MCF 10A (cell line): ENCODE data around the gene FBN3. TPM values are rescaled to one million over a fixed set of nuclear protein-coding genes. Genes with fewer than 3 reads are reported as not detected.

Source experiments
- BruUV-seq: library from RNA; stranded (reverse); fragments of 400-500 nt; replicated peaks from 2 replicates; lab custom pipeline; 2021; lab: Mats Ljungman, UMichigan
- CTCF ChIA-PET: fragments of 300-600 bp; sonication (Branson Sonifier 250); formaldehyde crosslinking; extraction: SDS; loops from one replicate; lab custom pipeline; 2021; ENCODE audit warnings: antibody characterized with exemption, inconsistent platforms; lab: Yijun Ruan, JAX
- POLR2A ChIA-PET: fragments of 300-600, 350-650 bp; sonication (Branson Sonifier 250); formaldehyde crosslinking; extraction: SDS; loops from one replicate; lab custom pipeline; 2020; ENCODE audit warnings: antibody characterized with exemption, inconsistent platforms; lab: Yijun Ruan, JAX
- DNase-seq: peaks from one replicate; pipeline ENCODE4 v3.0.0-alpha.2; 2018; ENCODE audit not compliant: unreplicated experiment
- H3K27ac Mint-ChIP-seq: one replicate; pipeline ENCODE4 v1.8.0; 2022; ENCODE audit warnings: mild to moderate bottlenecking, low read depth, mixed read lengths; ENCODE audit not compliant: unreplicated experiment
- H3K27me3 Mint-ChIP-seq: one replicate; pipeline ENCODE4 v1.8.0; 2022; ENCODE audit warnings: mixed read lengths; ENCODE audit not compliant: insufficient read depth, unreplicated experiment
- H3K36me3 Mint-ChIP-seq: one replicate; pipeline ENCODE4 v1.8.0; 2022; ENCODE audit warnings: mild to moderate bottlenecking, moderate library complexity, mixed read lengths; ENCODE audit not compliant: insufficient read depth, unreplicated experiment
- H3K4me1 Mint-ChIP-seq: one replicate; pipeline ENCODE4 v1.8.0; 2022; ENCODE audit warnings: mixed read lengths; ENCODE audit not compliant: insufficient read depth, unreplicated experiment
- H3K4me3 Mint-ChIP-seq: one replicate; pipeline ENCODE4 v1.8.0; 2022; ENCODE audit warnings: mild to moderate bottlenecking, moderate library complexity, mixed read lengths; ENCODE audit not compliant: unreplicated experiment
- H3K9me3 Mint-ChIP-seq: one replicate; pipeline ENCODE4 v1.8.0; 2022; ENCODE audit warnings: mixed read lengths; ENCODE audit not compliant: unreplicated experiment
- CTCF ChIP-seq: fragments of 200-600 bp; IDR thresholded peaks from one replicate; pipeline ENCODE4 v1.8.0; 2022; ENCODE audit warnings: antibody characterized with exemption, mild to moderate bottlenecking; ENCODE audit not compliant: unreplicated experiment
- intact Hi-C: fragments of 100-400 bp; cut with micrococcal nuclease; formaldehyde crosslinking; loops from 2 replicates; pipeline ENCODE4 v1.14.1; 2022
- total RNA-seq: library from RNA; stranded (reverse); gene quantifications from 2 replicates; pipeline ENCODE4 v1.2.3, GENCODE V29; 2022

FBN3 gene
- total RNA-seq, 1 experiment from 2014 or later = not detected

DNA sequence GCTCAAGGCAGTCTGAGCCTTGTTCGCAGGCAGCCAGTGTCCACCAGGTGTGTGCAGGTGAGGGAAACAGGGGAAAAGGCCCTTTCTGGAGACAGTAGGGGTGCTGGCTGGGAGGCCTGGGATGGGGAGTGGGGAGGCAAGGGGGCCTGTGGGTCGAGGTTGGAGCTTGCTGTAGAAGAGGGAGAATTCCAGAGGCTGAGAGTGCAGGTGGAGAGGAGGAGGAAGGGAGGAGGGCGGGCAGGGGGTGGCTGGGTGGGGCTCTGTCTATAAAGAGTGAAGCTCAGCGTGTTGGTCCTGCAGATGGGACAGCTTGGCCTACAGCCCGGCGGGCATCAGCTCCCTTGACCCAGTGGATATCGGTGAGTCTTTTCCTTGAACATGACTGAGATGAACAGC, 96.9 kb downstream of the FBN3 start, which contains the start of gene CCL25:
Gene CCL25, plus strand, starts transcription at position 297 of the 396 bp plus-strand sequence. CDS start 290 bp downstream, outside the sequence.
- H3K36me3 Mint-ChIP-seq = no peaks in the 10 kb centered on the region
- CTCF ChIA-PET = interaction anchor here (0.6 to 0.8 kb wide), 2 partner anchors 9 to 247 kb away, joined by 3 read pairs; no protein-coding TSS in a partner anchor

DNA sequence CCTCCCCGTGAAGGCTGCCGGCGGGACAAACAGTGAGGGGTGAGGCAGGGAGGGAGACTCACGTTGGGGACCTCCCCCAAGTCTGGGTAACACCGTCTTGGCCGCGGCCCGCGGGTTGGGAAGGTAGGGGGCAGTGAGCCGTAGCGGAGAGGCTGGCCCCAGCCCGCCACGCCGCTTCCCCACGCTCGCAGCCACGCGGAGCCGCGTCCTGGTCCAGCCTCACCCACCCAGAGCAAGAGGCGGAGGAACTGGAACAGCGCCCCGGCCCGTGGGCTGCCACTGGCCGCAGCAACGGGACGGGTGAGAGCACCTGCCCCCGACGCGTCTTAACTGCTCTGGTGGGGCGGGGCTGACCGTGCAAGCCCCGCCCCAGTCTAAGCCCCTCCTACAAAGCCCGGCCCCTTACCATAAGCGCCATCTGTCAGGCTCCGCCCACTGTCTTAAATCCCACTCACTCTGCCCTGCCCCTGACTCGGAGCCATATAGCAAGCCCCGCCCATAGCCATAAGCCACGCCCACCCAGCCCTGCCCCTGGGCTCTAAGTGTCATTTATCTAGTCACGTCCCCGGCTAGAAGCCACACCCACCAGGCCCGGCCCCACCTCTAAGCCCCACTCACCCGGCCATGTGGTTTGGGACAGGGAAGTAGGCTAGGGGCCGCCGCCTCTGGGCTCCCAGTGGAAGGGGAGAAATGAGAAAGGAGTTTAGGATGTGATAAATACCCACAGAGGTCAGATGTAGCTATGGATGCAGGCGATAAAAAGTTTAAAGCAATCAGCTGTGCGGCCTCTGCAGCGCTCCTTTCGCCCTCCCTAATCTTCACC, 98.9 kb downstream of the FBN3 start:
- Mint-ChIP-seq H3K4me1 (no peaks in the 10 kb centered on the region), H3K9me3 (no peaks in the 10 kb centered on the region), H3K4me3 (no peak overlapping the region), H3K36me3 (no peaks in the 10 kb centered on the region), H3K27me3 (no peaks in the 10 kb centered on the region), H3K27ac (no peak overlapping the region)
- TF ChIP-seq CTCF = no peak
- intact Hi-C loops = no loop called here
- DNase-seq = peak; percentile 68
- POLR2A ChIA-PET = no interaction called here
- CTCF ChIA-PET = no interaction called here
- no TSS peak for BruUV-seq

More for the DNA sequence above, 96.9 kb downstream of the FBN3 start, which contains the start of gene CCL25:
- no peaks in the 10 kb centered on the region for H3K4me1 Mint-ChIP-seq
- H3K4me3 Mint-ChIP-seq = no peak within 1 kb of the TSS
- no peak for DNase-seq
- no peaks in the 10 kb centered on the region for H3K27me3 Mint-ChIP-seq
- POLR2A ChIA-PET = interaction anchor here (0.6 to 0.7 kb wide), 2 partner anchors 9 to 34 kb away, joined by 3 read pairs; no protein-coding TSS in a partner anchor
- no TSS peak for BruUV-seq
- H3K9me3 Mint-ChIP-seq = no peaks in the 10 kb centered on the region
- H3K27ac Mint-ChIP-seq = no peak within 1 kb of the TSS
- intact Hi-C loops = no loop called here
- TF ChIP-seq CTCF = no peak

DNA sequence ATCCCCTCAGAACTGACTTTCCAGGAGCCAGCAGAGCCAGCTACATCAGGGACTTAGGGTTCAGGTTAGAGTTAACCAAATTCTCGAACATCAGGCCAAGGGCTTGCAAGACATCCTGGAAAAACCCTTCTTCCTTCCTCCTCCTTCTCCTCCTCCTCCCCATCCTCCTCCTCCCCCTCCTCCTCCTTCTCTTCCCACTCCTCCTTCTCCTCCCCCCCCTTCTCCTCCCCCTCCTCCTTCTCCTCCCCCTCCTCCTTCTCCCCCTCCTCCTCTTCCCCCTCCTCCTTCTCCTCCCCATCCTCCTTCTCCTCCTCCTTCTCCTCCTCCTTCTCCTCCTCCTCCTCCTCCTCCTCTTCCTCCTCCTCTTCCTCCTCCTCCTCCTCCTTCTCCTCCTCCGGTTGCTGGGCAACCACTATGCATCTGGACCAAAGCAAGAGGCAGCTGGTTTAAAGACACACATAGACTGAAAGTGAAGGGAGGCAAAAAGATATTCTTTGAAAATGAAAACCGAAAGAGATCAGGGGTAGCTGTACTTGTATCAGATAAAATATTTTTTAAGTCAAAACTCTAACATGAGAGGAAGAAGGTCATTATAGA, 102.7 kb downstream of the FBN3 start:
- H3K27ac Mint-ChIP-seq = no peak overlapping the region
- no peaks in the 10 kb centered on the region for H3K36me3 Mint-ChIP-seq
- intact Hi-C loops = no loop called here
- DNase-seq = no peak
- ChIA-PET POLR2A (interaction anchor here (0.5 kb wide), 1 partner anchor 9 kb away, joined by 4 read pairs; no protein-coding TSS in a partner anchor), CTCF (no interaction called here)
- H3K9me3 Mint-ChIP-seq = no peaks in the 10 kb centered on the region
- no peaks in the 10 kb centered on the region for H3K27me3 Mint-ChIP-seq
- H3K4me1 Mint-ChIP-seq = no peaks in the 10 kb centered on the region
- BruUV-seq = no TSS peak
- no peak for TF ChIP-seq CTCF
- no peak overlapping the region for H3K4me3 Mint-ChIP-seq

DNA sequence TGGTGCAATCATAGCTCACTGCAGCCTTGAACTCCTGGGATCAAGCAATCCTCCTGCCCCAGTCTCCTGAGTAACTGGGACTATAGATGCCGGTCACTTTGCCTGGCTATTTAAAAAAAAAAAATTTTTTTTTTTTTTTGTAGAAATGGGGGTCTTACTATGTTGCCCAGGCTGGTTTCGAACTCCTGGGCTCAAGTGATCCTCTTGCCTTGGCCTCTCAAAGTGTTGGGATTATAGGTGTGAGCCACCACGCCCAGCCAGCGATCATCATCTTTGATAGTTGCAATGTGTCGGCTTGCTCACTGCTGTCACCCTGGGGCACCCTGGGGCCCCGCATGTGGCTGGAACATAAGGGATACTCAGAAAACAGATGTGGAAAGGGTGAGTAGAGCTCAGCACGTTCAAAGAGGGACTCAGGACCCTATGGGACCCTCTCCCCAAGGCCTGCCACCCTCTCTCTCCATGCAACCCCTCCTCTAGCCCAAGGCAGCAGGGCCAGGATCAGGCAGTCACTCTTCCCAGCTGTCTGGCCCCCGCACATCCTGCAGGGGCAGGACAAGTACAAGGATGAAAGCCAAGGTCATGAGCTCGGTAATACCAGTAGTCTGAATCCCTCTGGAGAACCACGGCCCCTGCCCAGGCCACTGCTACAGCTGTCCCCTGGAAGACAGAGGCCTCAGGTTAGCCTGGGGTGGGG, 103.4 kb downstream of the FBN3 start:
- POLR2A ChIA-PET = interaction anchor here (0.5 kb wide), 1 partner anchor 10 kb away, joined by 4 read pairs; no protein-coding TSS in a partner anchor
- CTCF ChIA-PET = interaction anchor here (0.7 kb wide), 1 partner anchor 92 kb away, joined by 3 read pairs; no protein-coding TSS in a partner anchor
- Mint-ChIP-seq H3K4me3 (no peak overlapping the region), H3K9me3 (no peaks in the 10 kb centered on the region), H3K27me3 (no peaks in the 10 kb centered on the region), H3K4me1 (no peaks in the 10 kb centered on the region), H3K27ac (no peak overlapping the region), H3K36me3 (no peaks in the 10 kb centered on the region)
- TF ChIP-seq CTCF = no peak
- no TSS peak for BruUV-seq
- DNase-seq = no peak
- intact Hi-C loops = no loop called here
